ENCODE measurements around the gene PCGF5. TPM values are rescaled to one million over a fixed set of nuclear protein-coding genes. Genes with fewer than 3 reads are reported as not detected.
"Not testable (repeated sequence)": the region's sequence is repeated elsewhere in the genome, so short reads cannot be mapped to it uniquely, and the experiment has no call there.

The PCGF5 gene
- 77.8 TPM for total RNA-seq (ENCODE audit: insufficient read depth, low replicate concordance)

GRCh38 chr10:91220194-91220953 lies at the start of gene PCGF5:
Gene PCGF5, plus strand, starts transcription at chr10:91220663. Its CDS starts 2,209 bp downstream, at chr10:91222872.
- peak; percentile 86 for DNase-seq (ENCODE audit: low spot score)

GRCh38 chr10:91171485-91171884 lies 49.0 kb upstream of the PCGF5 start:
- DNase-seq (ENCODE audit: low spot score) = no peak

- DNase-seq (ENCODE audit: low spot score) = no peak
Measured at GRCh38 chr10:91172348-91172747, 48.1 kb upstream of the PCGF5 start.

- peak; percentile 35 for DNase-seq (ENCODE audit: low spot score)
Measured at GRCh38 chr10:91185239-91185875, 35.1 kb upstream of the PCGF5 start.

GRCh38 chr10:91187156-91187555 lies 33.3 kb upstream of the PCGF5 start:
- DNase-seq (ENCODE audit: low spot score) = no peak

GRCh38 chr10:91188010-91188409 lies 32.5 kb upstream of the PCGF5 start:
- not testable (repeated sequence) for DNase-seq (ENCODE audit: low spot score)

GRCh38 chr10:91188889-91189288 lies 31.6 kb upstream of the PCGF5 start:
- no peak for DNase-seq (ENCODE audit: low spot score)

GRCh38 chr10:91190388-91190870 lies 30.0 kb upstream of the PCGF5 start:
- peak; percentile 8 for DNase-seq (ENCODE audit: low spot score)

- DNase-seq (ENCODE audit: low spot score) = no peak
Measured at GRCh38 chr10:91190876-91191583, 29.4 kb upstream of the PCGF5 start.

- no peak for DNase-seq (ENCODE audit: low spot score)
Measured at GRCh38 chr10:91191584-91191919, 28.9 kb upstream of the PCGF5 start.

- no peak for DNase-seq (ENCODE audit: low spot score)
Measured at GRCh38 chr10:91194497-91195179, 25.8 kb upstream of the PCGF5 start.

- DNase-seq (ENCODE audit: low spot score) = peak; percentile 26
Measured at GRCh38 chr10:91196268-91197048, 24.0 kb upstream of the PCGF5 start.

- peak; percentile 18 for DNase-seq (ENCODE audit: low spot score)
Measured at GRCh38 chr10:91197127-91197526, 23.3 kb upstream of the PCGF5 start.

- no peak for DNase-seq (ENCODE audit: low spot score)
Measured at GRCh38 chr10:91198781-91199180, 21.7 kb upstream of the PCGF5 start.

GRCh38 chr10:91200314-91201212 lies 19.9 kb upstream of the PCGF5 start:
- no peak for DNase-seq (ENCODE audit: low spot score)

GRCh38 chr10:91201213-91201996 lies 19.1 kb upstream of the PCGF5 start:
- no peak for DNase-seq (ENCODE audit: low spot score)

- no peak for DNase-seq (ENCODE audit: low spot score)
Measured at GRCh38 chr10:91206427-91206826, 14.0 kb upstream of the PCGF5 start.

- DNase-seq (ENCODE audit: low spot score) = no peak
Measured at GRCh38 chr10:91206837-91207474, 13.5 kb upstream of the PCGF5 start.

GRCh38 chr10:91208642-91209041 lies 11.8 kb upstream of the PCGF5 start:
- no peak for DNase-seq (ENCODE audit: low spot score)

Data from umbilical cord (tissue), 2 donors.